Measurements from ENCODE around the gene HDAC10. TPM values are rescaled to one million over a fixed set of nuclear protein-coding genes. Genes with fewer than 3 reads are reported as not detected.

Gene HDAC10
- total and polyA plus RNA-seq, 7 donors = 7.2 to 47.4 (median 12.5) TPM

DNA sequence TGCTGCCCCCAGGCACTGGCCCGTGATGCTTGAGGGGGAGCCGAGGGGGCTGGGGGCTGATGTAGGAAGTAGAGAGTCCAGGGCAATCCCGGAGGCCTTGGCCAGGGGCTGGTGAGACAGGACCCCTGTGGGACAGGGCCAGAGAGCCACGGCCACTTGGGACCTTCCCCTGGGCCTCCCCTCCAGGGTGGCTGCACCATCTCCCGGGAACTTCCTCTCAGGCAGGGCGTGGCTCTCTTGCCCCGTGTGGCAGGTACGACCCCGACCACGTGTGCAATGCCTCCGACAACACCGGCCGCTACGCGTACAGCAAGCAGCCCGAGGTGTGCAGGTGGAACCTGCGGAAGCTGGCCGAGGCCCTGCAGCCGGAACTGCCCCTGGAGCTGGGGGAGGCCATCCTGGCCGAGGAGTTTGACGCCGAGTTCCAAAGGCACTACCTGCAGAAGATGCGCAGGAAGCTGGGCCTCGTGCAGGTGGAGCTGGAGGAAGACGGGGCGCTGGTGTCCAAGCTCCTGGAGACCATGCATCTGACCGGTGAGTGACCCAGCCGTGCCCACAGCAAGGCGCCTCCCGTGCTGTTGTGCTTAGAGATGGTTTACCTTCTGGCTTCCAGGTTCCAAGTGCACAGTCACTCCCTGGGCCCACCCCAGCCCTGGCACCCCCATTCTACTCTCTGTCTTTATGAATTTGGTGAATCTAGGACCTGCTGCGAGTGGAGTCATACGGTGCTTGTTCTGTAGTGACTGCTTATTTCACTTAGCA is 40.5 kb downstream of the HDAC10 start:
- WGBS, 2 donors = 84 to 90% methylated on average over 32 of the region's 32 CpGs
- no peak for DNase-seq
- H3K4me3 ChIP-seq = no peak overlapping the region
- no peak overlapping the region for H3K27ac ChIP-seq
- peaks cover 0 to 27% (median 10%) of the 10 kb centered on the region in 4 donors for H3K4me1 ChIP-seq
- TF ChIP-seq POLR2A (IDR thresholded peaks at IDR 0.05) (no peak), EP300 (IDR thresholded peaks at IDR 0.05) (no peak), POLR2AphosphoS5 (IDR thresholded peaks at IDR 0.05) (no peak)
- TF ChIP-seq, protein P1, sequence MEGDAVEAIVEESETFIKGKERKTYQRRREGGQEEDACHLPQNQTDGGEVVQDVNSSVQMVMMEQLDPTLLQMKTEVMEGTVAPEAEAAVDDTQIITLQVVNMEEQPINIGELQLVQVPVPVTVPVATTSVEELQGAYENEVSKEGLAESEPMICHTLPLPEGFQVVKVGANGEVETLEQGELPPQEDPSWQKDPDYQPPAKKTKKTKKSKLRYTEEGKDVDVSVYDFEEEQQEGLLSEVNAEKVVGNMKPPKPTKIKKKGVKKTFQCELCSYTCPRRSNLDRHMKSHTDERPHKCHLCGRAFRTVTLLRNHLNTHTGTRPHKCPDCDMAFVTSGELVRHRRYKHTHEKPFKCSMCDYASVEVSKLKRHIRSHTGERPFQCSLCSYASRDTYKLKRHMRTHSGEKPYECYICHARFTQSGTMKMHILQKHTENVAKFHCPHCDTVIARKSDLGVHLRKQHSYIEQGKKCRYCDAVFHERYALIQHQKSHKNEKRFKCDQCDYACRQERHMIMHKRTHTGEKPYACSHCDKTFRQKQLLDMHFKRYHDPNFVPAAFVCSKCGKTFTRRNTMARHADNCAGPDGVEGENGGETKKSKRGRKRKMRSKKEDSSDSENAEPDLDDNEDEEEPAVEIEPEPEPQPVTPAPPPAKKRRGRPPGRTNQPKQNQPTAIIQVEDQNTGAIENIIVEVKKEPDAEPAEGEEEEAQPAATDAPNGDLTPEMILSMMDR (IDR thresholded peaks at IDR 0.05) = no peak
- intact Hi-C loops (cut with DNase I) = loop anchor here (2.0 kb wide), 1 partner anchor 64 kb away; no protein-coding TSS in a partner anchor
- H3K36me3 ChIP-seq = peaks cover 10 to 92% (median 45%) of the 10 kb centered on the region in 4 donors
- no peaks in the 10 kb centered on the region for H3K27me3 ChIP-seq
- H3K9me3 ChIP-seq = no peaks in the 10 kb centered on the region

DNA sequence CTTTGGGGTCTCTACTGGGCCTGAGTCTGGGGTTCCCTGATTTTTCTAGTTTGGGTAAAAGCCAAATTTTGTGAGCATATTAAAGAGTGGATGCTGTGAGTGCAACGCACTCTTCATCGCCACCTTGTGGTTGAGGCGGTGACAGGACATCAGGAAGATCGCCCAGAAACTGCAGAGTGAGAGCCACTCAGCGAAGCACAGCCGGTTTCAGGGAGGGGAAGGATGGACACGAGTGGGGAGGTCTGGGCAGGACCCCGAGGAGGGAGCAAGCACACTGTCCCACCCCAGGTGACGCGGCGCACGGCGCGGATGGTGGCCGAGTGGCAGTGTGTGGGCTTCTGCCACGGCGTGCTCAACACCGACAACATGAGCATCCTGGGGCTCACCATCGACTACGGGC is 41.2 kb downstream of the HDAC10 start:
- intact Hi-C loops (cut with DNase I) = loop anchor here (2.0 to 10.0 kb wide), 2 partner anchors 63 to 425 kb away; no protein-coding TSS in a partner anchor

DNA sequence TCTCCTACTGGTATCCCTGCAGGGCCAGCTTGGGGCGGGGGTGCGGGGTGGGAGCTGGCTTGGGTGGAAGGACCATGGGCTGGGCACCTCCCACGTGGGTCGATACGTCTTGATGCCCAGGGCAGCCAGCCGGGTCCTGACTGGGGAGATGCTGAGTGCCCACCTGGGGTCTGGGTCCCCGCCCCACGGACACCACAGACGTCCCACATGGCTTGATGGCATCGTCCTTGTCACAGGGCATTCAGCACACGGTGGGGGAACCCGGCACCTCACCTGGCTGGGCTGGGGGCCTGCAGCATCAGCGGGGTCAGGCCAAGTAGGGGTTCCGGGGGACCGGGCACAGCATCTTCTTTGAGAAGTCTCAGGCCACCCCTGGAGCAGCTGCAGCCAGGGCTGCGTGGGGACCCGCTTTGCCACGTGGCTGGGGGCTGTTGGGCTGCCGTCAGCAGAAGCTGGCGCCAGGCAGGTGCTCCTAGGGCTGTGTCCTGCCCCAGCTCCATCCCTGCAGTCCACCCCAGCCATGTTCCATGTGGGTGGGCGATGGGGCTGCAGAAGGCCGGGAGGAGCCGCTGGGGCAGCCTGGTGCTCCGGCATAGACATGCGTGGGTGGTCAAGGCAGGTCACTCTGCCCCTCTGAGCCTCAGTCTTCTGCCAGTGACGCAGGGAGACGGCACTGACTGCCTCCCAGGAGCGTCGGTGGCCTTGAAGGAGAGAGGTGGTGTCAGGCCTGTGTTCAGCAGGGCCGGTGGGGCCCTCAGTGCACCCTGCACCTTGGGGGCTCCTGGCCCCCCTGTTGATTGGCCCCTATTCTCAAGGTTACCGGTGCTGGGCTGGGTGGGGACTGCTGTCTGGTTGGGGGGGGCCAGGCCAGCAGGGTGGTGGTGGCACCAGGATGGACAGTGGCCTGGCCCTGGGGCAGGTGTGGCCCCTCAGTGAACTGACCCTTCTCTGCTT is 41.8 kb downstream of the HDAC10 start:
- DNase-seq = no peak
- Histone ChIP-seq H3K9me3 (no peaks in the 10 kb centered on the region), H3K4me1 (peaks cover 0 to 27% (median 10%) of the 10 kb centered on the region in 4 donors), H3K27ac (no peak overlapping the region), H3K36me3 (peaks cover 4 to 79% (median 39%) of the 10 kb centered on the region in 4 donors), H3K27me3 (no peaks in the 10 kb centered on the region), H3K4me3 (no peak overlapping the region)
- 78 to 85% methylated on average over 31 of the region's 31 CpGs for WGBS, 2 donors
- intact Hi-C loops (cut with DNase I) = loop anchor here (10.0 kb wide), 1 partner anchor 424 kb away; no protein-coding TSS in a partner anchor
- TF ChIP-seq, protein P1 (IDR thresholded peaks at IDR 0.05) = no peak
- TF ChIP-seq POLR2A (IDR thresholded peaks at IDR 0.05) = no peak
- TF ChIP-seq POLR2AphosphoS5 (IDR thresholded peaks at IDR 0.05) = no peak
- TF ChIP-seq EP300 (IDR thresholded peaks at IDR 0.05) = no peak

More for the DNA sequence above, 41.2 kb downstream of the HDAC10 start:
- Histone ChIP-seq H3K27me3 (no peaks in the 10 kb centered on the region), H3K4me1 (peaks cover 0 to 27% (median 10%) of the 10 kb centered on the region in 4 donors), H3K27ac (no peak overlapping the region), H3K9me3 (no peaks in the 10 kb centered on the region), H3K36me3 (peaks cover 9 to 86% (median 44%) of the 10 kb centered on the region in 4 donors), H3K4me3 (no peak overlapping the region)
- TF ChIP-seq, protein P1 (IDR thresholded peaks at IDR 0.05) = peak; percentile 63 to 82 (median 80)
- TF ChIP-seq POLR2A (IDR thresholded peaks at IDR 0.05) (no peak), POLR2AphosphoS5 (IDR thresholded peaks at IDR 0.05) (no peak), EP300 (IDR thresholded peaks at IDR 0.05) (no peak)
- peak; percentile 81 for DNase-seq
- WGBS, 2 donors = 57 to 63% methylated on average over 20 of the region's 20 CpGs

DNA sequence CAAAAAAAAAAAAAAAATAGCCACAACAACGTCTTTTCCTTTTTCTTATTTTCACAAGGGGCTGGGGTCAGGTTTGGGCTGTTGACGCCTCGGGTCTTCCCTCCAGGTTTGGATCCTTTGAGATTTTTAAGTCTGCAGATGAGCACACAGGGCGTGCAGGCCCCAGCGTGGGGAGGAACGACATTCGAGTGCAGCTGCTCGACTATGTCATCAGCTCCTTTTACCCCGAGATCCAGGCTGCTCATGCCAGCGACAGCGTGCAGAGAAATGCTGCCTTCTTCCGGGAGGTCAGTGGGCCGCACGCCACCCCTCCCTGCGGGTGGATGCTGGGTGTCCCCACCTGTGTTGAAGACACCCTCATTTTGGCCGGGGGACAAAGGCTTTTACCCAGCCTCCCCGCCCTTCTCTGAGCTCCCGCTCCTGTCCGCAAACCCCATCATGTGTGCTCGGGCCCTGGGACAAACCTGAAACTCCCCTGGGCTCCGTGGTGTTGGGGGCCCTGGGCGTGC is 42.6 kb downstream of the HDAC10 start:
- intact Hi-C loops (cut with DNase I) = loop anchor here (10.0 kb wide), 1 partner anchor 424 kb away; no protein-coding TSS in a partner anchor
- peaks cover 0 to 27% (median 11%) of the 10 kb centered on the region in 4 donors for H3K4me1 ChIP-seq
- no peaks in the 10 kb centered on the region for H3K27me3 ChIP-seq
- no peak overlapping the region for H3K27ac ChIP-seq
- no peak overlapping the region for H3K4me3 ChIP-seq
- H3K9me3 ChIP-seq = no peaks in the 10 kb centered on the region
- no peak for DNase-seq
- peaks cover 4 to 78% (median 36%) of the 10 kb centered on the region in 4 donors for H3K36me3 ChIP-seq
- TF ChIP-seq, protein P1 (IDR thresholded peaks at IDR 0.05) = no peak
- TF ChIP-seq POLR2AphosphoS5 (IDR thresholded peaks at IDR 0.05) (no peak), EP300 (IDR thresholded peaks at IDR 0.05) (no peak), POLR2A (IDR thresholded peaks at IDR 0.05) (no peak)
- WGBS, 2 donors = 89% methylated on average over 22 of the region's 22 CpGs
